DOHH2 (cell line): ENCODE results near the gene SLC4A1.

Experiments used
- EZH2phosphoT487 ChIP-seq: fragments of 200-600 bp; sonication (generic); IDR thresholded peaks from 2 replicates; pipeline ENCODE4 v1.6.1; 2017; ENCODE audit warnings: borderline replicate concordance, mild to moderate bottlenecking, antibody characterized with exemption, low read length, moderate library complexity, mixed read lengths
- TF ChIP-seq, protein P1 (sequence below): fragments of 200-600 bp; sonication (generic); IDR thresholded peaks from one replicate; pipeline ENCODE4 v1.5.1; 2014; ENCODE audit warnings: antibody characterized with exemption, mild to moderate bottlenecking, low read depth, low read length; ENCODE audit not compliant: poor library complexity, severe bottlenecking

DNA sequence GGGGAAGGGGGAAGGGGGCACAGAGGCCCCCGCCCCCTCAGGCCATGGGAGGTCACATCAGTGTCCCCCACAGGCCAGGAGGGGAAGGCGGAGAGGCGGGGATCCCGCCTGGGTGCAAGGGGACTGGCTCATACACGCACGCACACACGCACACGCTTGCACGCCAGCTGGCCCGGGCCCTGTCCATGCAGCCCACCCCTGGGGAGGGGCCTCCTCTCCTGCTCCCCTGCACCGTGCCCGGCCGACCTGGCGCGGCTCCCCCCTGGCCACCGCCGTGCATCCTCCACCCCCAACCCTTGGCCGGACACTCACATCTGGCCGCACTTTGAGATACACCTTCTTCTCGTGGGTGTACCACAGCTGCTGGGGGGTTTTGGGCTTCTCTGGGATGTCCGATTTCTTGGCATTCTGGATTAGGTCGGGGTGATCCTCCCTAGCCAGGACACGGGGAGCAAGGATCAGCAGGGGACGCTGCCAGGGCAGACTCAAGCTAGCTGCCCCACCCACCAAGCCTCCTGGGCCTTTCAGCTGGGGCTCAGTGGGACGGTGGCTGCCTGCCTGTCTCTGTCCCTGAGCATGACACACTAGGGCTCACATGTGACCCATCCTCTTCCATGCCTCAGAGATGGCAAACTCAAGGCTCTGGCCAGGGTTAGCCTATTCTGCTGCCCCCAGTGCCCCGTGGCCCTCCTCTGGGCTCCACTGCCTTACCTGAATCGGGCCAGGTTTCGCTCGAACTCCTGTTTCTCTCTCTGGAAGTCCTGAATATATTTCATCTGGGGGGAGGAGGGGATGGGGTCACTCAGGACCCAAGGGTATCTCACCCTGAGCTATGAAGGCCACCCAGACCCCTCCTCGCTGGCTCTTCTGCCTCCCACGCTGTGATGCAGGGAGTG is 55.2 kb downstream of the SLC4A1 start:
- TF ChIP-seq EZH2phosphoT487, result no peak
- TF ChIP-seq, protein P1, sequence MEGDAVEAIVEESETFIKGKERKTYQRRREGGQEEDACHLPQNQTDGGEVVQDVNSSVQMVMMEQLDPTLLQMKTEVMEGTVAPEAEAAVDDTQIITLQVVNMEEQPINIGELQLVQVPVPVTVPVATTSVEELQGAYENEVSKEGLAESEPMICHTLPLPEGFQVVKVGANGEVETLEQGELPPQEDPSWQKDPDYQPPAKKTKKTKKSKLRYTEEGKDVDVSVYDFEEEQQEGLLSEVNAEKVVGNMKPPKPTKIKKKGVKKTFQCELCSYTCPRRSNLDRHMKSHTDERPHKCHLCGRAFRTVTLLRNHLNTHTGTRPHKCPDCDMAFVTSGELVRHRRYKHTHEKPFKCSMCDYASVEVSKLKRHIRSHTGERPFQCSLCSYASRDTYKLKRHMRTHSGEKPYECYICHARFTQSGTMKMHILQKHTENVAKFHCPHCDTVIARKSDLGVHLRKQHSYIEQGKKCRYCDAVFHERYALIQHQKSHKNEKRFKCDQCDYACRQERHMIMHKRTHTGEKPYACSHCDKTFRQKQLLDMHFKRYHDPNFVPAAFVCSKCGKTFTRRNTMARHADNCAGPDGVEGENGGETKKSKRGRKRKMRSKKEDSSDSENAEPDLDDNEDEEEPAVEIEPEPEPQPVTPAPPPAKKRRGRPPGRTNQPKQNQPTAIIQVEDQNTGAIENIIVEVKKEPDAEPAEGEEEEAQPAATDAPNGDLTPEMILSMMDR, result no peak
